Osteocyte (in vitro differentiated cells): ENCODE data around the gene TADA2A. TPM values are rescaled to one million over a fixed set of nuclear protein-coding genes. Genes with fewer than 3 reads are reported as not detected.

ENCODE experiments used
- DNase-seq: peaks from one replicate; pipeline ENCODE4 v3.0.0; 2021; ENCODE audit warnings: mixed read lengths; ENCODE audit not compliant: unreplicated experiment; ENCODE audit errors: extremely low spot score
- H3K27ac Mint-ChIP-seq: one replicate; pipeline ENCODE4 v1.8.0; 2021; ENCODE audit warnings: mild to moderate bottlenecking, mixed read lengths; ENCODE audit not compliant: unreplicated experiment
- H3K27me3 Mint-ChIP-seq: one replicate; pipeline ENCODE4 v1.8.0; 2021; ENCODE audit warnings: mixed read lengths; ENCODE audit not compliant: unreplicated experiment
- H3K36me3 Mint-ChIP-seq: one replicate; pipeline ENCODE4 v1.8.0; 2021; ENCODE audit warnings: mixed read lengths; ENCODE audit not compliant: unreplicated experiment
- H3K4me1 Mint-ChIP-seq: one replicate; pipeline ENCODE4 v1.8.0; 2021; ENCODE audit warnings: mixed read lengths; ENCODE audit not compliant: unreplicated experiment
- H3K4me3 Mint-ChIP-seq: one replicate; pipeline ENCODE4 v1.8.0; 2021; ENCODE audit warnings: mild to moderate bottlenecking, moderate library complexity, mixed read lengths; ENCODE audit not compliant: unreplicated experiment
- H3K9me3 Mint-ChIP-seq: one replicate; pipeline ENCODE4 v1.8.0; 2021; ENCODE audit warnings: mixed read lengths; ENCODE audit not compliant: unreplicated experiment
- CTCF ChIP-seq: fragments of 200-600 bp; sonication (generic); IDR thresholded peaks from 2 replicates; pipeline ENCODE4 v1.5.0; 2021; ENCODE audit warnings: antibody characterized with exemption, mild to moderate bottlenecking, moderate library complexity
- long read RNA-seq: library from polyadenylated mRNA; unstranded; transcript quantifications from one replicate; pipeline ENCODE4 v2.0.0, GENCODE V29; 2021
- total RNA-seq: library from RNA; stranded (reverse); gene quantifications from 2 replicates; pipeline ENCODE4 v1.2.1, GENCODE V29; 2021

TADA2A gene
- total RNA-seq = 20.2 and 20.4 TPM in 2 replicates
- long read RNA-seq, full-length matches to known transcripts = 8 of 18 reads
- long read RNA-seq, partial matches to known transcripts = 6 of 18 reads
- long read RNA-seq, other reads (novel, unspliced or antisense) = 4 of 18 reads

- Mint-ChIP-seq H3K9me3 (no peaks in the 10 kb centered on the region), H3K27ac (peak within 1 kb of the TSS; percentile 95), H3K4me3 (peak within 1 kb of the TSS; percentile 96), H3K36me3 (peaks cover 7% of the 10 kb centered on the region), H3K4me1 (peaks cover 27% of the 10 kb centered on the region), H3K27me3 (no peaks in the 10 kb centered on the region)
- no peak for TF ChIP-seq CTCF
- DNase-seq = peak; percentile 91
These were observed at the start of gene TADA2A, which contains the start of gene ACACA for GRCh38 chr17:37406635-37407461. Gene TADA2A (plus strand): TSS chr17:37406886. CDS start chr17:37411366, 4,480 bp downstream. Gene ACACA (minus strand): TSS chr17:37406836. CDS start chr17:37406299, 537 bp downstream.

GRCh38 chr17:37358098-37358829, 48.4 kb upstream of the TADA2A start:
- Mint-ChIP-seq H3K9me3 (no peaks in the 10 kb centered on the region), H3K4me1 (peaks cover 28% of the 10 kb centered on the region), H3K36me3 (no peaks in the 10 kb centered on the region), H3K27ac (peak overlapping the region; percentile 87), H3K4me3 (peak overlapping the region; percentile 85), H3K27me3 (no peaks in the 10 kb centered on the region)
- TF ChIP-seq CTCF = no peak
- peak; percentile 83 for DNase-seq

GRCh38 chr17:37358830-37359681, 47.6 kb upstream of the TADA2A start:
- Mint-ChIP-seq H3K36me3 (no peaks in the 10 kb centered on the region), H3K27me3 (no peaks in the 10 kb centered on the region), H3K4me1 (peaks cover 28% of the 10 kb centered on the region), H3K9me3 (no peaks in the 10 kb centered on the region), H3K27ac (peak overlapping the region; percentile 87), H3K4me3 (peak overlapping the region; percentile 85)
- TF ChIP-seq CTCF = peak; percentile 52
- DNase-seq = peak; percentile 95

- Mint-ChIP-seq H3K4me1 (peaks cover 28% of the 10 kb centered on the region), H3K27ac (peak overlapping the region; percentile 78), H3K9me3 (no peaks in the 10 kb centered on the region), H3K36me3 (no peaks in the 10 kb centered on the region), H3K4me3 (peak overlapping the region; percentile 85), H3K27me3 (no peaks in the 10 kb centered on the region)
- DNase-seq = no peak
- no peak for TF ChIP-seq CTCF
These were observed 47.0 kb upstream of the TADA2A start for GRCh38 chr17:37359682-37360188.
